Left hindlimb (tissue), 1 donor: ENCODE measurements around the gene CYB5R3.
A peak's percentile ranks its signal among the peaks of the same experiment; 100 is the strongest.
"Not testable (repeated sequence)": the region's sequence is repeated elsewhere in the genome, so short reads cannot be mapped to it uniquely, and the experiment has no call there.

Experiments
- DNase-seq: peaks from one replicate; pipeline ENCODE4 v3.0.0-alpha.2; 2018

The CYB5R3 gene

DNA sequence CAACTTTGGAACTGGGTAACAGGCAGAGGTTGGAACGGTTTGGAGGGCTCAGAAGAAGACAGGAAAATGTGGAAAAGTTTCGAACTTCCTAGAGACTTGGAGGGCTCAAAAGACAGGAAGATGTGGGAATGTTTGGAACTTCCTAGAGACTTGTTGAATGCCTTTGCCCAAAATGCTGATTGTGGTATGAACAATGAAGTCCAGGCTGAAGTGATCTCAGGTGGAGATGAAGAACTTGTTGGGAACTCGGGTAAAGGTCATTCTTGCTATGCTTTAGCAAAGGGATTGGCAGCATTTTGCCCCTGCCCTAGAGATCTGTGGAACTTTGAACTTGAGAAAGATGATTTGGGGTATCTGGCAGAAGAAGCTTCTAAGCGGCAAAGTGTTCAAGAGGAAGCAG, 28.7 kb upstream of the CYB5R3 start:
- DNase-seq: not testable (repeated sequence)

- no peak for DNase-seq
Observed at GRCh38 chr22:42676059-42676607, 26.9 kb upstream of the CYB5R3 start.

GRCh38 chr22:42673898-42674401, 24.8 kb upstream of the CYB5R3 start:
- no peak for DNase-seq

DNA sequence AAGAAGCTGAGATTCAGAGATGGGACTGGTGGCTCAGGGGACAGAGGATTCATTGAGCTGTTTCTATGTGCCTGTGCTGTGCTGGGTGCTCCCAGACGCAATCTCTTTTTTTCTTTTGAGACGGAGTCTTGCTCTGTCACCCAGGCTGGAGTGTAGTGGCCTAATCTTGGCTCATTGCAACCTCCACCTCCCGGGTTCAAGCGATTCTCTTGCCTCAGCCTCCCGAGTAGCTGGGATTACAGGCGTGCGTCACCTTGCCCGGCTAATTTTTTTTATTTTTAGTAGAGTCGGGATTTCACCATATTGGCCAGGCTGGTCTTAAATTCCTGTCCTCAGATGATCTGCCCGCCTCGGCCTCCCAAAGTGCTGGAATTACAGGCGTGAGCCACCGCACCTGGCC, 23.9 kb upstream of the CYB5R3 start:
- not testable (repeated sequence) for DNase-seq

DNA sequence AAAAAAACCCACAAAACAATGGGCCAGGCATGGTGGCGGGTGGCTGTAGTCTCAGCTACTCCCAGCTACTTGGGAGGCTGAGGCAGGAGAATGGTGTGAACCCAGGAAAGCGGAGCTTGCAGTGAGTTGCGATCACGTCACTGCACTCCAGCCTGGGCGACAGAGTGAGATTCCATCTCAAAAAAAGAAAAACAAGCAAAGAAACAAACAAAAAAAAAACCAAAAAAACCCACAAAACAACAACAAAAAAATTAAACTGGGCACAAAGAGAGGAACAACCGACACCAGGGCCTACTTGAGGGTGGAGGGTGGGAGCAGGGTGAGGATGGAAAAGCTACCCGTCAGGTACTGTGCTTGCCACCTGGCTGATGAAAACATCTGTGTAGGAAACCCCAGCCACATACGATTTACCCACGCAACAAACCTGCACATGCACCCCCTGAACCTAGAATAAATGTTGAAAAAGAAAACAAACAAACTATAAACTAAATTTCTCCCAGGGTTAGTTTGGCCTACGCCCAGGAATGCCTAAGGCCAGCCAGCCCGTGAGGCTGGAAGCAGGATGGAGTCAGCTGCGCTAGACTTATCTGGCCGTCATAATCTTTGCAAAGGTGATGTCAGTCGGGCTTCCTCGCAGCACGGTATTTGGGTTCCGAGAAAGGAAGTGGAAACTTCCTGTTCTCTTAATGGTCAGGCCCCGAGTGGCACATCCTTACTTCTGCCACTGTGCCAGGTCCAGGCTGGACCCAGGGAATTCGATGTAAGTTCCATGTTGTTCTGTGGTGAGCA, 21.9 kb upstream of the CYB5R3 start:
- no peak for DNase-seq

DNA sequence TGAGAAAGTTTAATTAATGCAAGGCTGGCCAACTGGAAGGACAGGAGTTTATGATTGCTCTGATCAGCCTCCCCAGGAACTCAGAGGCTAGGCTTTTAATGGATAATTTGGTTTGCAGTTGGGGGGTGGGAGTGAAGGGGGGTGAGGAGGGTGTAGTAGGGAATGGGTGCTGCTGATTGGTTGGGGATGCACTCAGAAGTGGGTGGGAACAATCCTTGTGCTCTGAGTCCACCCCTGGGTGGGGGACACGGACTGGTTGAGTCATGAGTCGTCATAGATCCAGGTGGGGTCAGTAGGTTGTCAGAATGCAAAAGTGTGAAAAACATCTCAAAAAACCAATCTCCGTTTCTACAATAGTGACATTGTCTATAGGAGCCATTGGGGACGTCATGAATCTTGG, 20.9 kb upstream of the CYB5R3 start:
- DNase-seq: no peak

DNA sequence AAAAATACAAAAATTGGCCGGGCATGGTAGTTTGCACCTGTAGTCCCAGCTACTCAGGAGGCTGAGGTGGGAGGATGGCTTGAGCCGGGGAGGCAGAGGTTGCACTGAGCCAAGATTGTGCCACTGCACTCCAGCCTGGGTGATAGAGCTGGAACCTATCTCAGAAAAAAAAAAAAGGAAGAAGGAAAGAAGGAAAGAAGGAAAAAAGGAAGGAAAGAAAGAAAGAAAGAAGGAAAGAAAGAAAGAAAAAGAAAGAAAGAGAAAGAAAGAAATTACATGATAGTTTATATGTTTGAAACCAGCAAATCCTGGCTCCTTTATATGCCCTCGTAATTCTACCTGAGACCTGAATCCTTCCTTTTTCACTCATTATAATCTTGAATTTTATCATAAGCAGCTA, 17.2 kb upstream of the CYB5R3 start:
- not testable (repeated sequence) for DNase-seq

GRCh38 chr22:42664976-42665831, 16.0 kb upstream of the CYB5R3 start:
- no peak for DNase-seq

DNA sequence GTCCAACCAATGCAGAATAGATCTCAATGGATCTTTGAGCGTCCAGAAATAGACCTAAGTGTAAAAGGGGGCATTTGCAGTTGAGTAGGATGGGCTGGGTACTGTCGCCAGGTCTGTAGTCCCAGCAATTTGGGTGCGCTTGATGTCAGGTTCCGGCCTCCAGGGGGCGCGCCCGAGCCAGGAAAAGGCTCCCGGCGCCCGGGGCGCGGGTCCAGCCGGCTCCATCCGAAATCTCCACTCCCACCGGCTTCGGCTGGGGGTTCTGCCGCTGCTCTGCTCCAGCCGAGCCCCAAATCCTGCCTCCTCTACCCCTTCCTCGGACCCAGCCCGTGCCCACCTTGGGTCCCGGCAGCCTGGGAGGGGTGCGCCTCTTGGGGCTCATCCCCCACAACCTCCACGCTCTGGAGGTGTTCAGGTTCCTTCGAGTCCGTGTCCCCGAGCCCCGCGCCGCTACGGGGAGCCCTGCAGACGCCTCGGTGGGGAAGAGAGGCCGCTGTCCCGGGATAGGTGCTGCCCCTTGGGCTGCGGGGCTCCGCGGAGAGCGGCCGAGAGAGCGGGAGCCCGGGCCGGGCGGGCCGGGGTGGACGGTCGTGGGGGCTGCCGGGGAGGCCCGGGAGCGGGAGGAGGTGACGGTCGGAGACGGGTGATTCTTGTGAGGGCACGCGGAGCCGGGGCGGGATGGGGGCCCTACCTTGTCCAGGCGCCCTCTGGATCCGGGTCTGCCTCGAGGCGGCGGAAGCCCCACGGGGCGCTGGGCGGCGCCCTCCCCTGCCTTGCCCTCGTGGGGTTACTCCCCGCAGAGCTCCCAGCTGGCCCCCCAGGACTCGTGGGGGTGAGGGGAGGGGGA, 13.0 kb upstream of the CYB5R3 start:
- peak; percentile 86 for DNase-seq

- no peak for DNase-seq
Observed at GRCh38 chr22:42656578-42656977, 7.4 kb upstream of the CYB5R3 start.

DNA sequence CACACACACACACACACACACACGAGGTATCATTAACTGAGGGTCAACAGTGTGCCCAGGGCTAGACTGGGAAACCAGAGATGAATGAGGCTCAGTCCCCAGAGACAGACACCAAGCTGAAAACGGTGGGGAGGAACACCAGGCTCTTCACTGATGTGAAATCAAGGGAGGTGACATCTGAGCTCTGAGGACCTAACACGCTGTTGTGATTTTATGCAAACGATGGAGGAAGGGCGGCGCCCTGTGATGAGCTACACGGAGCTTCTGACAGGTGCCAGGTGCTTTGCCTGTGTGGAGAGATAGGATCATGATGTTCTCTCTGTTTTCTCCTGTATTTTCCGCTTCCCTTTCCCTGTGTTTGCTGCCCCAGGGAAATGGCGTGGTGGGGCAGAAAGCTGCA, 6.5 kb upstream of the CYB5R3 start:
- DNase-seq: no peak

DNA sequence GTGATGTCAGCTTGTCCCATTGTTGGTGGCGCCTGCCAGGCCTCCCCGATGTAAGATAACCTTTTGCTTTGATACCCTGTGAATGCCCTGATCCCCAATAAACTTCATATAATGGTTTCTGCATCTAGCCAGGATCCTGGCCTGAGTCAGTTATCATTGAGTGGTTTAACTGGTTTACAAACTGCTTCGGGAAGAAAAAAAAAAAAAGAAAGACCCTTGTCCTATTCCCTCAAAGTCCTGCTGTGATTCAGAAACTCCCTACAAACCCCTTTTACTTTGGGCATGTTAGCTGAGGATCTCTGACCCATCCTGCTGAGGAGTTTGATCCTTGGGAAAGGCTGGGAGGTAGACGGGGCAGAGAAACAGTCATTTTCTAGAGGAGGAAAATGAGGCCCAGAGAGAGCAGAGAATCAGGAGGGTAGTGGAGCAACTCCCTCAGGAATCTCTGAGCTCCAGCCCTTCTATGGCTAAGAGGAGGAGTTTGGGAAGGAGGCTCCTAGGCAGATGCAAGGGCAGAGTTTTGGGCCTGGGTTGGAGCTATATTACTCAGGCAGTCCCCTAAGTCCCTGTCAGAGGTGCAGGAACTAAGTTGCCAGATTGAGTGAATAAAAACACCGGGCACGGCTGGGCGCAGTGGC, 5.4 kb upstream of the CYB5R3 start:
- DNase-seq: no peak

GRCh38 chr22:42653999-42654398, 4.8 kb upstream of the CYB5R3 start:
- no peak for DNase-seq

GRCh38 chr22:42651134-42651533, 1.9 kb upstream of the CYB5R3 start:
- no peak for DNase-seq

DNA sequence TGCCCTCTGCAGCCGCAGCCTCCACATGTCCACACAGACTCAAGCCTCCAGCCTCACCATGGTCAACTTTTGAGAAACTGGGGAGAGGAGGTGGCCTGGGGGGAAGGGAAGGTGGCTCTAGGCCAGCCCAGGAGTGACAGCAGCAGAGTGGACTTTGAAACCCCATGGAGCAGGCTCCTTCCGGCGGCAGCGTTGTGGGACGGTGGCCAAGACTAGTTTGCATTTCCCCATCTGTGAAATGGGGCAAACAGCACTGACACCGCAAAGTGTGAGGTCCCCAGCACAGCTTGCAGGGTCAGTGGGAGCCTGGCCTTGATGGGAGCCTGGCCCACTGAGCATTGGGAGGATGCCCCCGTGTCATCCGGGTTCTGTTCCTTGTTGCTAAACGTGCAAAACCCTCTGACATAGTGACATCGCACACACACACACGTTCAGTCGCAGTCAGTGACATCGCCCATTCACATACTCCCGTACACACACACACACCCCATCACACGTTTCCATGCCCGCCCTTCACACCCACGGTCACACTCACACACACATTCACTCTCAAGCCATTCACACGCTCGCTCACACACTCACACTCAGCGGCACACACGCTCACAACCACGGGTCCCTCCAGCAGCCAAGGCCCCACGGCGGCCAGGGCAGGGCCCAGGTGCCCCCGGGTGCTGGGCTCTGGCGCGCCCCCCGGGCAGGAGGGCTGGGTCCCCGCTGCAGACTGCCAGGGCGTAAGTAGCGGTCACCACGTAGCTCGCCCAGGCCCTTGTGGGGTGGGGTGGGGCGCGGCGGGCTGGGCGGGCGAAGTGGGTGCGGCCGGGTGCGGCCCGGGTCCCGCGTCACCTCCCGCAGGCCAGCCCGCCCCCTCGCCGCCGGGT, 585 bp downstream of the CYB5R3 start:
- peak; percentile 73 for DNase-seq

DNA sequence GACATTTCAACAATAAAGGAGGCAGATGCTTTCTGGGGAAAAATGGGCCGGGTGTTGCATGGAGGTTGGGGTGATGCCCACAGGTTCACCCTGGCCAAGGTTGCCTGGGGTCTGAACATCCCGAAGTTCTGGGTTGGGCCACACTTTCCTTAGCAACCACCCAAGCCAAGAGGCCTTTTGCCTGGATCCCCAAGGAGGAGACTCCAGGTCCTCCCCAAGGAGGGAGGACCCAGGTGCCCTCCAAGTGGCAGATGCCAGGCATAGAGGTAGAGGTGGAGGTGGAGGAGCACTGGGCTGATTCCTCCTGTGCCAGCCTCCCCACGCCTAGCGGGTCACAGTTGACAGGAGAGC, 1.2 kb downstream of the CYB5R3 start:
- no peak for DNase-seq

- no peak for DNase-seq
Observed at GRCh38 chr22:42646569-42647525, 2.3 kb downstream of the CYB5R3 start.

- no peak for DNase-seq
Observed at GRCh38 chr22:42645938-42646568, 3.1 kb downstream of the CYB5R3 start.

GRCh38 chr22:42645341-42645937, 3.8 kb downstream of the CYB5R3 start:
- DNase-seq: no peak
